ENCODE measurements around the gene UNC5C.

UNC5C gene

GRCh38 chr4:95256108-95256835 is 292.5 kb downstream of the UNC5C start:
- Mint-ChIP-seq H3K4me1 (peaks cover 12% of the 10 kb centered on the region), H3K27ac (no peak overlapping the region), H3K36me3 (ENCODE audit: low read depth) (no peaks in the 10 kb centered on the region), H3K9me3 (no peaks in the 10 kb centered on the region), H3K27me3 (ENCODE audit: low read depth, poor library complexity) (no peaks in the 10 kb centered on the region), H3K4me3 (no peak overlapping the region)
- TF ChIP-seq CTCF (IDR thresholded peaks at IDR 0.05): no peak
- DNase-seq: no peak

GRCh38 chr4:95255396-95256107 is 293.2 kb downstream of the UNC5C start:
- Mint-ChIP-seq H3K36me3 (ENCODE audit: low read depth) (no peaks in the 10 kb centered on the region), H3K4me1 (peaks cover 11% of the 10 kb centered on the region), H3K27ac (no peak overlapping the region)

GRCh38 chr4:95251568-95251967 is 297.2 kb downstream of the UNC5C start:
- no peaks in the 10 kb centered on the region for H3K9me3 Mint-ChIP-seq
- no peaks in the 10 kb centered on the region for H3K36me3 Mint-ChIP-seq (ENCODE audit: low read depth)
- no peaks in the 10 kb centered on the region for H3K27me3 Mint-ChIP-seq (ENCODE audit: low read depth, poor library complexity)
- H3K27ac Mint-ChIP-seq: no peak overlapping the region
- DNase-seq: no peak
- TF ChIP-seq CTCF (IDR thresholded peaks at IDR 0.05): no peak
- no peak overlapping the region for H3K4me3 Mint-ChIP-seq
- H3K4me1 Mint-ChIP-seq: peaks cover 8% of the 10 kb centered on the region

More at GRCh38 chr4:95255396-95256107, 293.2 kb downstream of the UNC5C start:
- H3K27me3 Mint-ChIP-seq (ENCODE audit: low read depth, poor library complexity): no peaks in the 10 kb centered on the region
- no peak for DNase-seq
- H3K4me3 Mint-ChIP-seq: no peak overlapping the region
- no peaks in the 10 kb centered on the region for H3K9me3 Mint-ChIP-seq
- no peak for TF ChIP-seq CTCF (IDR thresholded peaks at IDR 0.05)

GRCh38 chr4:95250544-95251137 is 298.1 kb downstream of the UNC5C start:
- no peaks in the 10 kb centered on the region for H3K27me3 Mint-ChIP-seq (ENCODE audit: low read depth, poor library complexity)

GRCh38 chr4:95249426-95250021 is 299.2 kb downstream of the UNC5C start:
- Mint-ChIP-seq H3K4me3 (no peak overlapping the region), H3K27ac (no peak overlapping the region), H3K9me3 (no peaks in the 10 kb centered on the region), H3K27me3 (ENCODE audit: low read depth, poor library complexity) (no peaks in the 10 kb centered on the region), H3K4me1 (peaks cover 8% of the 10 kb centered on the region), H3K36me3 (ENCODE audit: low read depth) (no peaks in the 10 kb centered on the region)
- no peak for DNase-seq
- TF ChIP-seq CTCF (IDR thresholded peaks at IDR 0.05): no peak

More at GRCh38 chr4:95250544-95251137, 298.1 kb downstream of the UNC5C start:
- Mint-ChIP-seq H3K36me3 (ENCODE audit: low read depth) (no peaks in the 10 kb centered on the region), H3K27ac (no peak overlapping the region), H3K9me3 (no peaks in the 10 kb centered on the region), H3K4me3 (no peak overlapping the region), H3K4me1 (peaks cover 8% of the 10 kb centered on the region)
- no peak for TF ChIP-seq CTCF (IDR thresholded peaks at IDR 0.05)
- DNase-seq: no peak

Measured in nephron progenitor cell (in vitro differentiated cells).